GM23248 (cell line): ENCODE results near the gene GBE1. TPM values are rescaled to one million over a fixed set of nuclear protein-coding genes. Genes with fewer than 3 reads are reported as not detected.

Source experiments
- DNase-seq: peaks from one replicate; pipeline ENCODE4 v3.0.0-alpha.2; 2015
- H2AFZ ChIP-seq: fragments of 200-600 bp; sonication (generic); 2 replicates; pipeline ENCODE4 v1.6.1; 2016; ENCODE audit warnings: antibody characterized with exemption
- H3F3A ChIP-seq: fragments of 200-600 bp; sonication (generic); 2 replicates; pipeline ENCODE4 v1.6.1; 2016; ENCODE audit warnings: mild to moderate bottlenecking, antibody characterized with exemption, mixed run types; ENCODE audit not compliant: insufficient read depth
- H3K27ac ChIP-seq: fragments of 200-600 bp; sonication (generic); 2 replicates; pipeline ENCODE4 v1.5.1; 2016; ENCODE audit warnings: mild to moderate bottlenecking
- H3K27me3 ChIP-seq: fragments of 200-600 bp; sonication (generic); replicated peaks from 2 replicates; pipeline ENCODE4 v1.6.1; 2016; ENCODE audit warnings: mild to moderate bottlenecking; ENCODE audit not compliant: insufficient read depth
- H3K36me3 ChIP-seq: fragments of 200-600 bp; sonication (generic); 2 replicates; pipeline ENCODE4 v1.6.1; 2016; ENCODE audit warnings: low read depth, mild to moderate bottlenecking
- H3K4me1 ChIP-seq: fragments of 200-600 bp; sonication (generic); 2 replicates; pipeline ENCODE4 v1.6.1; 2016; ENCODE audit warnings: mild to moderate bottlenecking; ENCODE audit not compliant: insufficient read depth
- H3K4me2 ChIP-seq: fragments of 200-600 bp; sonication (generic); one replicate; pipeline ENCODE4 v1.6.1; 2016; ENCODE audit warnings: mild to moderate bottlenecking; ENCODE audit not compliant: unreplicated experiment
- H3K4me3 ChIP-seq: fragments of 200-600 bp; sonication (generic); 2 replicates; pipeline ENCODE4 v1.5.1; 2016; ENCODE audit warnings: mild to moderate bottlenecking
- H3K79me2 ChIP-seq: fragments of 200-600 bp; sonication (generic); 2 replicates; pipeline ENCODE4 v1.6.1; 2016; ENCODE audit warnings: mild to moderate bottlenecking; ENCODE audit not compliant: insufficient read depth
- H3K9ac ChIP-seq: fragments of 200-600 bp; sonication (generic); 2 replicates; pipeline ENCODE4 v1.6.1; 2016; ENCODE audit warnings: mild to moderate bottlenecking
- H3K9me2 ChIP-seq: fragments of 200-600 bp; sonication (generic); 2 replicates; pipeline ENCODE4 v1.6.1; 2016; ENCODE audit warnings: mixed run types, mild to moderate bottlenecking, moderate library complexity; ENCODE audit not compliant: insufficient read depth
- H3K9me3 ChIP-seq: fragments of 200-600 bp; sonication (generic); one replicate; pipeline ENCODE4 v1.6.1; 2017; ENCODE audit warnings: low read depth
- H4K20me1 ChIP-seq: fragments of 200-600 bp; sonication (generic); 2 replicates; pipeline ENCODE4 v1.6.0; 2016; ENCODE audit not compliant: insufficient read depth
- EZH2 ChIP-seq: fragments of 200-600 bp; sonication (generic); IDR thresholded peaks from 2 replicates; pipeline ENCODE4 v1.6.1; 2018; ENCODE audit warnings: antibody characterized with exemption, mild to moderate bottlenecking; ENCODE audit not compliant: insufficient read depth, poor library complexity, severe bottlenecking
- EZH2phosphoT487 ChIP-seq: fragments of 200-600 bp; sonication (generic); IDR thresholded peaks from 2 replicates; pipeline ENCODE4 v1.6.1; 2018; ENCODE audit warnings: antibody characterized with exemption, moderate library complexity, mild to moderate bottlenecking, low read depth; ENCODE audit not compliant: insufficient read depth
- WGBS, 2 experiments: methylation state at CpG; one replicate each; pipeline ENCODE4 v1.1.6; 2015 to 2017; ENCODE audit warnings: low lambda C conversion rate in 2 of 2, low coverage in 1 of 2; ENCODE audit errors: missing lambda C conversion rate in 2 of 2; 5-methylcytosine and 5-hydroxymethylcytosine counted together
- in situ Hi-C: fragments of 300-500 bp; cut with MboI; formaldehyde crosslinking; loops from 2 replicates; pipeline ENCODE4 v1.15.0; 2020
- polyA plus RNA-seq: library from polyadenylated mRNA; unstranded; fragments of >200 nt; fragmentation: Nextera tagmentation; extraction: Ambion mirVana; gene quantifications from 2 replicates; pipeline ENCODE4 v1.2.1, GENCODE V29; 2016
- total RNA-seq: library from RNA; depleted of rRNA; stranded (reverse); fragments of >200 nt; shearing (Covaris generic); gene quantifications from 2 replicates; pipeline ENCODE4 v1.2.3, GENCODE V29; 2014

Gene GBE1
- total and polyA plus RNA-seq, 2 experiments from 2014 or later, result 130 to 166 TPM

GRCh38 chr3:81544385-81544784, 217.1 kb downstream of the GBE1 start:
- 0 out of 2 replicates have a peak, but pooled peaks cover 8% of the 10 kb centered on the region for H3K36me3 ChIP-seq
- H3K9ac ChIP-seq, result no peak overlapping the region
- no peak overlapping the region for H3K27ac ChIP-seq
- H3K4me3 ChIP-seq, result no peak overlapping the region
- in situ Hi-C loops, result no loop called here
- H4K20me1 ChIP-seq, result no peaks in the 10 kb centered on the region
- no peak for DNase-seq
- H3F3A ChIP-seq, result peaks cover 23% of the 10 kb centered on the region
- no peak overlapping the region for H3K4me2 ChIP-seq
- H3K9me3 ChIP-seq, result no peaks in the 10 kb centered on the region
- 97 to 99% methylated on average over 4 of the region's 4 CpGs for WGBS, 2 experiments
- no peak overlapping the region for H2AFZ ChIP-seq
- no peak for TF ChIP-seq EZH2
- TF ChIP-seq EZH2phosphoT487, result no peak
- H3K4me1 ChIP-seq, result peaks cover 4% of the 10 kb centered on the region
- H3K9me2 ChIP-seq, result no peaks in the 10 kb centered on the region
- 0 out of 2 replicates have a peak, but pooled peaks cover 9% of the 10 kb centered on the region for H3K79me2 ChIP-seq
- no peaks in the 10 kb centered on the region for H3K27me3 ChIP-seq

GRCh38 chr3:81540787-81541186, 220.7 kb downstream of the GBE1 start:
- Histone ChIP-seq H3K27ac (no peak overlapping the region), H3K27me3 (no peaks in the 10 kb centered on the region), H2AFZ (no peak overlapping the region), H3K36me3 (0 out of 2 replicates have a peak, but pooled peaks cover 14% of the 10 kb centered on the region), H3K4me3 (no peak overlapping the region), H3K4me1 (no peaks in the 10 kb centered on the region), H3K4me2 (no peak overlapping the region), H3K79me2 (0 out of 2 replicates have a peak, but pooled peaks cover 13% of the 10 kb centered on the region), H3K9me3 (no peaks in the 10 kb centered on the region), H3K9ac (no peak overlapping the region), H3K9me2 (no peaks in the 10 kb centered on the region), H3F3A (peaks cover 7% of the 10 kb centered on the region; the same call in 1 of the 2 replicates), H4K20me1 (no peaks in the 10 kb centered on the region)
- DNase-seq, result no peak
- TF ChIP-seq EZH2, result no peak
- TF ChIP-seq EZH2phosphoT487, result no peak
- in situ Hi-C loops, result no loop called here
- 97 to 100% methylated on average over 1 of the region's 1 CpG for WGBS, 2 experiments

GRCh38 chr3:81531846-81532245, 229.6 kb downstream of the GBE1 start:
- WGBS, 2 experiments, result 92 to 100% methylated on average over 1 of the region's 1 CpG
- Histone ChIP-seq H3K4me2 (no peak overlapping the region), H3K4me3 (no peak overlapping the region), H3K79me2 (no peaks in the 10 kb centered on the region), H3K27ac (no peak overlapping the region), H3K9me2 (no peaks in the 10 kb centered on the region), H3K27me3 (no peaks in the 10 kb centered on the region), H3F3A (peaks cover 11% of the 10 kb centered on the region; the same call in 1 of the 2 replicates), H3K9ac (no peak overlapping the region), H2AFZ (no peak overlapping the region), H3K36me3 (peaks cover 71% of the 10 kb centered on the region), H3K4me1 (no peaks in the 10 kb centered on the region), H4K20me1 (no peaks in the 10 kb centered on the region), H3K9me3 (no peaks in the 10 kb centered on the region)
- TF ChIP-seq EZH2phosphoT487 (no peak), EZH2 (no peak)
- no peak for DNase-seq
- in situ Hi-C loops, result no loop called here

GRCh38 chr3:81531263-81531662, 230.2 kb downstream of the GBE1 start:
- Histone ChIP-seq H3K4me3 (no peak overlapping the region), H3K9me3 (no peaks in the 10 kb centered on the region), H3K27me3 (no peaks in the 10 kb centered on the region), H2AFZ (no peak overlapping the region), H3K4me2 (no peak overlapping the region), H4K20me1 (no peaks in the 10 kb centered on the region), H3K27ac (no peak overlapping the region), H3K9me2 (no peaks in the 10 kb centered on the region), H3K79me2 (no peaks in the 10 kb centered on the region), H3F3A (peaks cover 11% of the 10 kb centered on the region; the same call in 1 of the 2 replicates), H3K36me3 (peaks cover 65% of the 10 kb centered on the region), H3K4me1 (no peaks in the 10 kb centered on the region), H3K9ac (no peak overlapping the region)
- no peak for DNase-seq
- in situ Hi-C loops, result no loop called here
- TF ChIP-seq EZH2phosphoT487 (no peak), EZH2 (no peak)
- WGBS, 2 experiments, result 26 to 31% methylated on average over 2 of the region's 2 CpGs
